DND-41 (cell line): ENCODE results near the gene HDAC11.

Source experiments
- EZH2 ChIP-seq: IDR thresholded peaks from 3 replicates; pipeline ENCODE4 v1.6.1; 2012; ENCODE audit warnings: borderline replicate concordance, low read depth, mild to moderate bottlenecking, moderate library complexity, low read length, inconsistent platforms; ENCODE audit not compliant: severe bottlenecking
- TF ChIP-seq, protein P1 (sequence below): IDR thresholded peaks from 2 replicates; pipeline ENCODE4 v1.5.1; 2012; ENCODE audit warnings: borderline replicate concordance, low read length, moderate library complexity, mild to moderate bottlenecking; ENCODE audit not compliant: poor library complexity, severe bottlenecking; ENCODE audit errors: extremely low read depth

DNA sequence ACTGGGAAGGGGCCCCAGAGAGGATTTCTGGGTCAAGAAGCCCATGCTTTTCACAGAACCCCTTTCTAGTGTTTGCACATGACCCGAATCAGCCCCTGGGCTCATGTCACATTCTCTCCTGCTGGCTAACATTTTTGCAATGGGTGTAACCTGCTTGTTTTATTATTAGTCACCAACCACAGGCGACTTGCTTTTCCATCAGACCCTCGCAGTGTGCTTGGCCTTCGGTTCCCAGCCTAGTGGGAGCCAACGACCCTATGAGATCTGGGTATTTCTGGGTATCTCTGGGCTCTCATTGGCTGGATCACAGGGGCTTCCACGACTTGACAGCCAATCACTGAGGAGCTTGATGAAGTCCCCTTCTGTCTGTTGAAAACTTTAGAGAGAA, 57.8 kb downstream of the HDAC11 start:
- no peak for TF ChIP-seq EZH2
- TF ChIP-seq, protein P1, sequence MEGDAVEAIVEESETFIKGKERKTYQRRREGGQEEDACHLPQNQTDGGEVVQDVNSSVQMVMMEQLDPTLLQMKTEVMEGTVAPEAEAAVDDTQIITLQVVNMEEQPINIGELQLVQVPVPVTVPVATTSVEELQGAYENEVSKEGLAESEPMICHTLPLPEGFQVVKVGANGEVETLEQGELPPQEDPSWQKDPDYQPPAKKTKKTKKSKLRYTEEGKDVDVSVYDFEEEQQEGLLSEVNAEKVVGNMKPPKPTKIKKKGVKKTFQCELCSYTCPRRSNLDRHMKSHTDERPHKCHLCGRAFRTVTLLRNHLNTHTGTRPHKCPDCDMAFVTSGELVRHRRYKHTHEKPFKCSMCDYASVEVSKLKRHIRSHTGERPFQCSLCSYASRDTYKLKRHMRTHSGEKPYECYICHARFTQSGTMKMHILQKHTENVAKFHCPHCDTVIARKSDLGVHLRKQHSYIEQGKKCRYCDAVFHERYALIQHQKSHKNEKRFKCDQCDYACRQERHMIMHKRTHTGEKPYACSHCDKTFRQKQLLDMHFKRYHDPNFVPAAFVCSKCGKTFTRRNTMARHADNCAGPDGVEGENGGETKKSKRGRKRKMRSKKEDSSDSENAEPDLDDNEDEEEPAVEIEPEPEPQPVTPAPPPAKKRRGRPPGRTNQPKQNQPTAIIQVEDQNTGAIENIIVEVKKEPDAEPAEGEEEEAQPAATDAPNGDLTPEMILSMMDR, result no peak
